ENCODE data around the gene UQCC3.
"Not testable (repeated sequence)": the region's sequence is repeated elsewhere in the genome, so short reads cannot be mapped to it uniquely, and the experiment has no call there.

UQCC3 gene

GRCh38 chr11:62666259-62666926 lies 5.1 kb upstream of the UQCC3 start:
- peak overlapping the region; percentile 68 for H3K4me3 ChIP-seq (ENCODE audit: low read depth, low read length)
- TF ChIP-seq, protein P1, sequence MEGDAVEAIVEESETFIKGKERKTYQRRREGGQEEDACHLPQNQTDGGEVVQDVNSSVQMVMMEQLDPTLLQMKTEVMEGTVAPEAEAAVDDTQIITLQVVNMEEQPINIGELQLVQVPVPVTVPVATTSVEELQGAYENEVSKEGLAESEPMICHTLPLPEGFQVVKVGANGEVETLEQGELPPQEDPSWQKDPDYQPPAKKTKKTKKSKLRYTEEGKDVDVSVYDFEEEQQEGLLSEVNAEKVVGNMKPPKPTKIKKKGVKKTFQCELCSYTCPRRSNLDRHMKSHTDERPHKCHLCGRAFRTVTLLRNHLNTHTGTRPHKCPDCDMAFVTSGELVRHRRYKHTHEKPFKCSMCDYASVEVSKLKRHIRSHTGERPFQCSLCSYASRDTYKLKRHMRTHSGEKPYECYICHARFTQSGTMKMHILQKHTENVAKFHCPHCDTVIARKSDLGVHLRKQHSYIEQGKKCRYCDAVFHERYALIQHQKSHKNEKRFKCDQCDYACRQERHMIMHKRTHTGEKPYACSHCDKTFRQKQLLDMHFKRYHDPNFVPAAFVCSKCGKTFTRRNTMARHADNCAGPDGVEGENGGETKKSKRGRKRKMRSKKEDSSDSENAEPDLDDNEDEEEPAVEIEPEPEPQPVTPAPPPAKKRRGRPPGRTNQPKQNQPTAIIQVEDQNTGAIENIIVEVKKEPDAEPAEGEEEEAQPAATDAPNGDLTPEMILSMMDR (IDR thresholded peaks at IDR 0.05; ENCODE audit: borderline replicate concordance, insufficient read depth, low read depth, low read length): no peak

DNA sequence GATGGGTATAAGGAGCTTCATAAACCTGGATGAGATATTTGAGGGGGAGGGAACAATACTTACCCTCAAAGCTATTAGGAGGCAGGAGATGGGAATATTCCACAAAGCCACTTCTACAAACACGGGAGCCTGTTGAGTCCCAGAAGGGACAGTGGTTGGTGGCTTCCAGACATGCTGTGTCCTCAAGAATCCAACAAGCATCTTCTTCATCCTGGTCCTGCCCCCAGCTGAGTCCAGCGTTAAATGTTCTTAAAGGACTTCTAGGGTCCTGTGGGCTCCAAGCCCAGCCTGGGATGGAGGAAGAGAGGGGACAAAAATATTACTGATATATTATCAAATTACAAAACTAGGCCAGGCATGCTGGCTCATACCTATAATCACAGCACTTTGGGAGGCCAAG lies 4.0 kb upstream of the UQCC3 start:
- TF ChIP-seq, protein P1 (IDR thresholded peaks at IDR 0.05; ENCODE audit: borderline replicate concordance, insufficient read depth, low read depth, low read length): no peak
- H3K4me3 ChIP-seq (ENCODE audit: low read depth, low read length): no peak overlapping the region

- TF ChIP-seq, protein P1 (IDR thresholded peaks at IDR 0.05; ENCODE audit: borderline replicate concordance, insufficient read depth, low read depth, low read length): no peak
These were observed 1.9 kb upstream of the UQCC3 start for GRCh38 chr11:62669420-62670161.

DNA sequence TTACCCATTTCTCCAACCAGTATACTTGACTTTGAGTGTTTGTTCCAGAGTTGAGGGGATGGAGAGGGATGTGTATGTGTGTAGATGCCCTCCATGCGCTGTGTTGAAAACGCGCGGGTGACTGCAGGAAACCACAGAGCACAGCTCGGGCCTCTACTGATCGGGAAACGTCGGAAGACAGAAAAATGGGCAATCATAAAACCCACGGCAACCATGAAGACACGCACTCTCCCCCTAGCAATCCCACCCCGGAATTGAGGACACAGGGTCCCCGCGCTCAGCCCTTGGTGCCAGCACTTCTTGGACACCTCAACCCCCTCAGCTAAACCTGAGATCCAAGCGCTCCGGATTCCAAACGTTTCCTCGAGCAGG lies 251 bp upstream of the UQCC3 start:
- peak overlapping the region; percentile 95 for H3K4me3 ChIP-seq (ENCODE audit: low read depth, low read length)
- TF ChIP-seq, protein P1 (IDR thresholded peaks at IDR 0.05; ENCODE audit: borderline replicate concordance, insufficient read depth, low read depth, low read length): no peak

More at GRCh38 chr11:62669420-62670161, 1.9 kb upstream of the UQCC3 start:
- H3K4me3 ChIP-seq (ENCODE audit: low read depth, low read length): no peak overlapping the region

DNA sequence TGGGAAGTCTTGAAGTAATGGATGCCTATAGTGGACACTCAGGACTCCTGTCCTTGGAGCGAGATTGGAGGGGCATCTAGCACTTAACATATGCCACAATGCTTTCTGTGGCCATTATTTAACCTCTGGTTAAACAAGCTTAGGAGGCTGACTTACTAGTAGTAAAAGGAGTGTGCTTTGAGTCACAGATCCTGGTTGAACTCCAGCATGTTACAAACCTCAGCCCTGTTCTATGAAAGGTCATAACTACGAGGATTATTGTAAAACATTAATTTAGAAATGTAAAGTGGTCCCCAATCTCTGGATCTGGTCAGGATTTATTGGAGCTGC lies 1.7 kb downstream of the UQCC3 start:
- no peak overlapping the region for H3K4me3 ChIP-seq (ENCODE audit: low read depth, low read length)
- TF ChIP-seq, protein P1 (IDR thresholded peaks at IDR 0.05; ENCODE audit: borderline replicate concordance, insufficient read depth, low read depth, low read length): no peak

GRCh38 chr11:62675415-62675814 lies 3.9 kb downstream of the UQCC3 start:
- not testable (repeated sequence) for H3K4me3 ChIP-seq (ENCODE audit: low read depth, low read length)

- no peak overlapping the region for H3K4me3 ChIP-seq (ENCODE audit: low read depth, low read length)
- TF ChIP-seq, protein P1 (IDR thresholded peaks at IDR 0.05; ENCODE audit: borderline replicate concordance, insufficient read depth, low read depth, low read length): no peak
These were observed 5.2 kb downstream of the UQCC3 start for GRCh38 chr11:62676698-62677097.

Measured in GM12875 (cell line).